Neural cell (in vitro differentiated cells): ENCODE measurements around the gene LENG9.

Experiments
- MXI1 ChIP-seq: fragments of 450-650 bp; conservative IDR thresholded peaks from 2 replicates; pipeline ENCODE4 v1.6.1; 2014; ENCODE audit warnings: antibody characterized with exemption, mild to moderate bottlenecking; ENCODE audit not compliant: poor library complexity, severe bottlenecking
- POLR2AphosphoS5 ChIP-seq: IDR thresholded peaks from 2 replicates; pipeline ENCODE4 v1.6.1; 2012
- SMC3 ChIP-seq: fragments of 450-650 bp; conservative IDR thresholded peaks from 2 replicates; pipeline ENCODE4 v1.6.1; 2014; ENCODE audit warnings: antibody characterized with exemption, mild to moderate bottlenecking, moderate library complexity; ENCODE audit not compliant: poor library complexity
- TF ChIP-seq, protein P1 (sequence below): fragments of 450-650 bp; IDR thresholded peaks from 2 replicates; pipeline ENCODE4 v1.5.1; 2014; ENCODE audit warnings: antibody characterized with exemption, mild to moderate bottlenecking, moderate library complexity; ENCODE audit not compliant: poor library complexity, severe bottlenecking

DNA sequence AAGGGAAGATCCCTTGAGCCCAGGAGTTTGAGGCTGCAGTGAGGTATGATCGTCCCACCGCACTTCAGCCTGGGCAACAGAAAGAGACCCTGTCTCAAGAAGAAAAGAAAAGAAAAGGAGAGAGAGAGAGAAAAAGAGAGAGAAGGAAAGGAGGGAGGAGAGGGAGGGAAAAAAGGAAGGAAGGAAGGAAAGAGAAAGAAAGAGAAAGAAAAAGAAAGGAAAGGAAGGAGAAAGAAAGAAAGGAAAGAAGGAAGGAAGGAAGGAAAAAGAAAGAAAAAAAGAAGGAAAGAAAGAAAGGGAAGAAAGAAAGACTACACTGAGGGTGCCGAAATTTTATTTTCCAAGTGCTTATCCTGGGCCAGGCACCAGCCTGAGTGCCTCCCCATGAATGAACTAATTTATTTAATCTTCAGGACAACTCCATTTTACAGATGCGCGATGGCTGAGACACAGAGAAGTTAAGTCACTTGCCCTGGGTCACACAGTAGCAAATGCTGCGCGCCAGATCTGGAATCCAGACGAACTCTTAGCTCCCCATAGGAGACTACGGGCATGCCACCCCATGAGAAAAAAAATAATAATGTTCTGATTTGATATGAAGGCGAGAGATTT is 6.8 kb upstream of the LENG9 start:
- TF ChIP-seq, protein P1, sequence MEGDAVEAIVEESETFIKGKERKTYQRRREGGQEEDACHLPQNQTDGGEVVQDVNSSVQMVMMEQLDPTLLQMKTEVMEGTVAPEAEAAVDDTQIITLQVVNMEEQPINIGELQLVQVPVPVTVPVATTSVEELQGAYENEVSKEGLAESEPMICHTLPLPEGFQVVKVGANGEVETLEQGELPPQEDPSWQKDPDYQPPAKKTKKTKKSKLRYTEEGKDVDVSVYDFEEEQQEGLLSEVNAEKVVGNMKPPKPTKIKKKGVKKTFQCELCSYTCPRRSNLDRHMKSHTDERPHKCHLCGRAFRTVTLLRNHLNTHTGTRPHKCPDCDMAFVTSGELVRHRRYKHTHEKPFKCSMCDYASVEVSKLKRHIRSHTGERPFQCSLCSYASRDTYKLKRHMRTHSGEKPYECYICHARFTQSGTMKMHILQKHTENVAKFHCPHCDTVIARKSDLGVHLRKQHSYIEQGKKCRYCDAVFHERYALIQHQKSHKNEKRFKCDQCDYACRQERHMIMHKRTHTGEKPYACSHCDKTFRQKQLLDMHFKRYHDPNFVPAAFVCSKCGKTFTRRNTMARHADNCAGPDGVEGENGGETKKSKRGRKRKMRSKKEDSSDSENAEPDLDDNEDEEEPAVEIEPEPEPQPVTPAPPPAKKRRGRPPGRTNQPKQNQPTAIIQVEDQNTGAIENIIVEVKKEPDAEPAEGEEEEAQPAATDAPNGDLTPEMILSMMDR, result no peak
- no peak for TF ChIP-seq POLR2AphosphoS5
- TF ChIP-seq MXI1, result no peak
- no peak for TF ChIP-seq SMC3
